Esophagus (tissue), 2 donors: Measurements from ENCODE around the gene IFNL1. TPM values are rescaled to one million over a fixed set of nuclear protein-coding genes. Genes with fewer than 3 reads are reported as not detected.

ENCODE experiments used
- H3K27ac ChIP-seq, 2 donors: one replicate each; pipeline ENCODE4 v1.5.1; 2013; ENCODE audit warnings: low read depth in 2 of 2, mild to moderate bottlenecking in 2 of 2, inconsistent platforms in 1 of 2, low read length in 1 of 2, moderate library complexity in 1 of 2
- H3K27me3 ChIP-seq, 2 donors: one replicate each; pipeline ENCODE4 v1.6.1; 2013; ENCODE audit warnings: low read length in 2 of 2, control low read depth in 1 of 2, mild to moderate bottlenecking in 1 of 2; ENCODE audit not compliant: insufficient read depth in 2 of 2, control insufficient read depth in 1 of 2
- H3K36me3 ChIP-seq, 2 donors: one replicate each; pipeline ENCODE4 v1.6.1; 2013; ENCODE audit warnings: low read length in 1 of 2; ENCODE audit not compliant: control insufficient read depth in 2 of 2, insufficient read depth in 2 of 2
- H3K4me1 ChIP-seq, 2 donors: one replicate each; pipeline ENCODE4 v1.6.1; 2013; ENCODE audit warnings: low read length in 1 of 2; ENCODE audit not compliant: control insufficient read depth in 2 of 2, insufficient read depth in 2 of 2
- H3K4me3 ChIP-seq, 2 donors: one replicate each; pipeline ENCODE4 v1.5.1; 2013; ENCODE audit warnings: low read length in 2 of 2, mild to moderate bottlenecking in 2 of 2, low read depth in 1 of 2, moderate library complexity in 1 of 2
- H3K9me3 ChIP-seq, 2 donors: one replicate each; pipeline ENCODE4 v1.6.1; 2013; ENCODE audit warnings: mild to moderate bottlenecking in 2 of 2, low read depth in 1 of 2, low read length in 1 of 2, moderate library complexity in 1 of 2; ENCODE audit not compliant: control insufficient read depth in 2 of 2, insufficient read depth in 1 of 2
- WGBS, 2 donors: extraction: QIAGEN DNeasy Blood & Tissue Kit; methylation state at CpG; one replicate each; pipeline ENCODE4 v1.1.7; 2013; 5-methylcytosine and 5-hydroxymethylcytosine counted together
- polyA plus RNA-seq, 2 donors: library from polyadenylated mRNA; stranded (reverse); fragments of 200-250 nt; gene quantifications; one replicate each; pipeline ENCODE4 v1.2.3, GENCODE V29; 2013
- donor health status: healthy with polysubstance abuse.
- donor health status: Bipolar disorder and iron deficiency.

The IFNL1 gene
- polyA plus RNA-seq, 2 donors, result not detected

DNA sequence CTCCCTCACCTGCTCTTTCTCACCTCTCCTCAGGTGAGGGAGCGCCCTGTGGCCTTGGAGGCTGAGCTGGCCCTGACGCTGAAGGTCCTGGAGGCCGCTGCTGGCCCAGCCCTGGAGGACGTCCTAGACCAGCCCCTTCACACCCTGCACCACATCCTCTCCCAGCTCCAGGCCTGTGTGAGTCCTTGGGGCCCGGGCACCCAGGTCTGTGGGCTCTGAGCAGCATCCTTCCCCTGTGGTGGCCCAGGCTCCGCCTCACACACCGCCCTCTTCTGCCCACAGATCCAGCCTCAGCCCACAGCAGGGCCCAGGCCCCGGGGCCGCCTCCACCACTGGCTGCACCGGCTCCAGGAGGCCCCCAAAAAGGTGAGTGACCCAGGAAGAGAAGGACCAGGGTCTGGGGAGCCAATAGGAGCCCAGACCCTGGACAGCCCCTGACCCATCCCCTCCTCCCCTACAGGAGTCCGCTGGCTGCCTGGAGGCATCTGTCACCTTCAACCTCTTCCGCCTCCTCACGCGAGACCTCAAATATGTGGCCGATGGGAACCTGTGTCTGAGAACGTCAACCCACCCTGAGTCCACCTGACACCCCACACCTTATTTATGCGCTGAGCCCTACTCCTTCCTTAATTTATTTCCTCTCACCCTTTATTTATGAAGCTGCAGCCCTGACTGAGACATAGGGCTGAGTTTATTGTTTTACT is 1.9 kb downstream of the IFNL1 start:
- H3K4me3 ChIP-seq, result no peak overlapping the region
- no peaks in the 10 kb centered on the region for H3K4me1 ChIP-seq
- H3K36me3 ChIP-seq, result no peaks in the 10 kb centered on the region
- no peaks in the 10 kb centered on the region for H3K27me3 ChIP-seq
- no peaks in the 10 kb centered on the region for H3K9me3 ChIP-seq
- WGBS, 2 donors, result 62 to 65% methylated on average over 16 to 17 of the region's 17 CpGs
- H3K27ac ChIP-seq, result no peak overlapping the region

GRCh38 chr19:39299404-39299803 is 3.2 kb downstream of the IFNL1 start:
- Histone ChIP-seq H3K27me3 (no peaks in the 10 kb centered on the region), H3K4me1 (no peaks in the 10 kb centered on the region), H3K36me3 (no peaks in the 10 kb centered on the region), H3K9me3 (no peaks in the 10 kb centered on the region), H3K4me3 (no peak overlapping the region), H3K27ac (no peak overlapping the region)
- 85 to 87% methylated on average over 9 of the region's 9 CpGs for WGBS, 2 donors

GRCh38 chr19:39299832-39300231 is 3.6 kb downstream of the IFNL1 start:
- no peak overlapping the region for H3K27ac ChIP-seq
- no peak overlapping the region for H3K4me3 ChIP-seq
- no peaks in the 10 kb centered on the region for H3K36me3 ChIP-seq
- no peaks in the 10 kb centered on the region for H3K27me3 ChIP-seq
- H3K9me3 ChIP-seq, result no peaks in the 10 kb centered on the region
- no peaks in the 10 kb centered on the region for H3K4me1 ChIP-seq
- WGBS, 2 donors, result 93% methylated on average over 10 of the region's 10 CpGs

- no peak overlapping the region for H3K27ac ChIP-seq
- H3K4me1 ChIP-seq, result no peaks in the 10 kb centered on the region
- H3K4me3 ChIP-seq, result no peak overlapping the region
- H3K27me3 ChIP-seq, result peaks cover 0 to 4% of the 10 kb centered on the region in 2 donors
- H3K36me3 ChIP-seq, result no peaks in the 10 kb centered on the region
- H3K9me3 ChIP-seq, result no peaks in the 10 kb centered on the region
- 81 to 82% methylated on average over 4 of the region's 4 CpGs for WGBS, 2 donors
Observed at GRCh38 chr19:39301021-39301420, 4.8 kb downstream of the IFNL1 start.

DNA sequence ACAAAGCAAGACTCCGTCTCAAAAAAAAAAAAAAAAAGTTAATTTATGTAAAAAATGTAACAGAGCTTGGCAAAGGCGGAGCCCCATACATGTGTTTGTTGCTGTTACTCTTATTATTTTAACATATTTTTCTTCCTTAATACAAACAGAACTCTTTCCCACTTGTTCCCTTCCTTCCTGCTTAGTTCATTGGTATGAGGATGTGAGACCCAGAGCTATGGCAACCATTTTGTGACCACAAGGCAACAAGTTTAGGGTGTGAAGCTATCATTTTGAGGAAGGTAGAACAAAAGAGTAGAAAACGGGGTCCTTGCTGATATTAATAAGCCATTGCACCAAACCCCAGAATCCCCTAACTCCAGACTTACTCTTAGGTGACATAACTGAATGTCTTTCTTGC is 5.4 kb downstream of the IFNL1 start:
- WGBS, 2 donors, result 82% methylated on average over 3 of the region's 3 CpGs
- Histone ChIP-seq H3K27me3 (peaks cover 0 to 4% of the 10 kb centered on the region in 2 donors), H3K36me3 (no peaks in the 10 kb centered on the region), H3K4me3 (no peak overlapping the region), H3K9me3 (no peaks in the 10 kb centered on the region), H3K27ac (no peak overlapping the region), H3K4me1 (no peaks in the 10 kb centered on the region)

- Histone ChIP-seq H3K27me3 (peaks cover 4 to 14% of the 10 kb centered on the region in 2 donors), H3K4me3 (no peak overlapping the region), H3K4me1 (peaks cover 3 to 12% of the 10 kb centered on the region in 2 donors), H3K36me3 (peaks cover 0 to 3% of the 10 kb centered on the region in 2 donors), H3K9me3 (peaks cover 0 to 5% of the 10 kb centered on the region in 2 donors), H3K27ac (no peak overlapping the region)
- WGBS, 2 donors, result 54 to 57% methylated on average over 10 of the region's 10 CpGs
Observed at GRCh38 chr19:39303373-39304184, 7.4 kb downstream of the IFNL1 start.

- peaks cover 3 to 12% of the 10 kb centered on the region in 2 donors for H3K4me1 ChIP-seq
Observed at GRCh38 chr19:39304185-39304513, 7.9 kb downstream of the IFNL1 start.

DNA sequence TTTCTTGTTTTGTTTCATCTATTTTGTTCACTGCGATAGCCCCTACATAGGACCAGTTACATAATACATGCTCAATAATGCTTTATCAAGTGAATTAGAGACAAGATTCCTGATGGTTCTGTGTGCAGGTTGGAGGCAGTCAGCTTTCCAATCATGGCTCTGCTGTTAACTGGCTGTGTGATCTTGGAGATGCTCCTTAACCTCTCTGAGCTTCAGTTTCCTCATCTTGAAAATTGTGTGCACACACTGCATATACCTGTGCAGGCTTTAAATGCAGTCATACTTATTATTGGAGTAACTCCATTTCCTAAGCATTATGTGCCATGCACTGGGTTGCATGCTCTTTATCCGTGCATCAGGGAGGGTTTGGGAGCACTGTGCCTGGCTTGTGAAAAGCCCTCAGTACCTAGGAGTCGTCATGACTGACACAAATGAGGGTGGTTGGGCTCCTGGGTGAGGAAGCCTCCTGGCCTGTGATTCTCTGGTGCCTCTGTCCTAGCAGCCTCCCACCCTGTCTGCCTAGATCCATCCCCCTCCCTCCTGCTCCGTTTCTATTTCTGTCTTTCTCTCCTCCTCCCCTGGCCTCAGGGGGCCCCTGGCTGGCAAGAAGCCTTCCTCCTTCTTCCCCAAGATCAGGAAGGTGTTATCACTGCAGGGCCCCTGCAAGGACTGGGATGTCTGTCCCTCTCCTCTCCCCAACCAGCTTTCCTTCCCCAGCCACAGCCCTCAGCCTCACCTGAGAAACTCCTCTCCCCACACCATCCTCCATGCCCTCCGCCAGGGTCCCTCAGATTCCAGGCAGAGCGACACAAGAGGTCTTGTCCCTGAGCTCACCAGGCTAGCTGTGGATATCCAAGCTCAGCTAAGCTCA is 8.7 kb downstream of the IFNL1 start:
- H3K4me3 ChIP-seq, result no peak overlapping the region
- no peak overlapping the region for H3K27ac ChIP-seq
- H3K36me3 ChIP-seq, result peaks cover 0 to 3% of the 10 kb centered on the region in 2 donors
- H3K9me3 ChIP-seq, result peaks cover 0 to 6% of the 10 kb centered on the region in 2 donors
- peaks cover 4 to 14% of the 10 kb centered on the region in 2 donors for H3K27me3 ChIP-seq
- peaks cover 3 to 12% of the 10 kb centered on the region in 2 donors for H3K4me1 ChIP-seq
- 44 to 48% methylated on average over 6 of the region's 6 CpGs for WGBS, 2 donors

More at GRCh38 chr19:39304185-39304513, 7.9 kb downstream of the IFNL1 start:
- Histone ChIP-seq H3K9me3 (peaks cover 0 to 6% of the 10 kb centered on the region in 2 donors), H3K27me3 (peaks cover 4 to 14% of the 10 kb centered on the region in 2 donors), H3K36me3 (peaks cover 0 to 3% of the 10 kb centered on the region in 2 donors), H3K4me3 (no peak overlapping the region), H3K27ac (no peak overlapping the region)

- H3K27me3 ChIP-seq, result peaks cover 4 to 14% of the 10 kb centered on the region in 2 donors
- H3K4me3 ChIP-seq, result no peak overlapping the region
- H3K9me3 ChIP-seq, result peaks cover 0 to 6% of the 10 kb centered on the region in 2 donors
- H3K4me1 ChIP-seq, result peaks cover 3 to 12% of the 10 kb centered on the region in 2 donors
- H3K36me3 ChIP-seq, result peaks cover 0 to 3% of the 10 kb centered on the region in 2 donors
- H3K27ac ChIP-seq, result no peak overlapping the region
Observed at GRCh38 chr19:39306075-39306474, 9.9 kb downstream of the IFNL1 start.
